SK-N-MC (cell line): ENCODE data around the gene ANKRD36.
"Not testable (repeated sequence)": the region's sequence is repeated elsewhere in the genome, so short reads cannot be mapped to it uniquely, and the experiment has no call there.

Source experiments
- EZH2 ChIP-seq: fragments of 200-600 bp; sonication (generic); IDR thresholded peaks from one replicate; pipeline ENCODE4 v1.6.1; 2017; ENCODE audit warnings: antibody characterized with exemption
- POLR2AphosphoS5 ChIP-seq: IDR thresholded peaks from 2 replicates; pipeline ENCODE4 v1.6.1; 2012; ENCODE audit warnings: mild to moderate bottlenecking, low read depth, low read length, borderline replicate concordance

GRCh38 chr2:97293687-97294086 lies 180.7 kb downstream of the ANKRD36 start:
- not testable (repeated sequence) for TF ChIP-seq EZH2, POLR2AphosphoS5
